ENCODE data around the gene CAPN11.
A peak's percentile ranks its signal among the peaks of the same experiment; 100 is the strongest.
"Not testable (repeated sequence)": the region's sequence is repeated elsewhere in the genome, so short reads cannot be mapped to it uniquely, and the experiment has no call there.

Gene CAPN11

GRCh38 chr6:44224029-44224964 is 65.7 kb downstream of the CAPN11 start:
- DNase-seq (ENCODE audit: low spot score in 2 of 2) = no peak
- Mint-ChIP-seq H3K4me3 (peak overlapping the region; percentile 88), H3K4me1 (peaks cover 23% of the 10 kb centered on the region), H3K27ac (no peak overlapping the region), H3K36me3 (no peaks in the 10 kb centered on the region), H3K27me3 (no peaks in the 10 kb centered on the region), H3K9me3 (no peaks in the 10 kb centered on the region)
- no peak for ATAC-seq (ENCODE audit: low read depth)

GRCh38 chr6:44224965-44225305 is 66.3 kb downstream of the CAPN11 start:
- H3K36me3 Mint-ChIP-seq = no peaks in the 10 kb centered on the region
- no peak overlapping the region for H3K4me3 Mint-ChIP-seq
- H3K9me3 Mint-ChIP-seq = no peaks in the 10 kb centered on the region
- no peak for ATAC-seq (ENCODE audit: low read depth)
- no peak overlapping the region for H3K27ac Mint-ChIP-seq
- H3K4me1 Mint-ChIP-seq = peaks cover 21% of the 10 kb centered on the region
- no peaks in the 10 kb centered on the region for H3K27me3 Mint-ChIP-seq
- no peak for DNase-seq (ENCODE audit: low spot score in 2 of 2)

GRCh38 chr6:44225579-44226325 is 67.1 kb downstream of the CAPN11 start:
- no peak for DNase-seq (ENCODE audit: low spot score in 2 of 2)
- no peaks in the 10 kb centered on the region for H3K27me3 Mint-ChIP-seq
- no peaks in the 10 kb centered on the region for H3K9me3 Mint-ChIP-seq
- no peak for ATAC-seq (ENCODE audit: low read depth)
- H3K4me3 Mint-ChIP-seq = no peak overlapping the region
- no peaks in the 10 kb centered on the region for H3K36me3 Mint-ChIP-seq
- H3K4me1 Mint-ChIP-seq = peaks cover 21% of the 10 kb centered on the region
- no peak overlapping the region for H3K27ac Mint-ChIP-seq

- Mint-ChIP-seq H3K9me3 (no peaks in the 10 kb centered on the region), H3K36me3 (no peaks in the 10 kb centered on the region), H3K27ac (no peak overlapping the region), H3K27me3 (no peaks in the 10 kb centered on the region), H3K4me3 (no peak overlapping the region), H3K4me1 (peaks cover 17% of the 10 kb centered on the region)
- no peak for ATAC-seq (ENCODE audit: low read depth)
- DNase-seq (ENCODE audit: low spot score in 2 of 2) = no peak
Observed at GRCh38 chr6:44226368-44227147, 67.9 kb downstream of the CAPN11 start.

- no peak overlapping the region for H3K4me3 Mint-ChIP-seq
- ATAC-seq (ENCODE audit: low read depth) = no peak
- H3K27me3 Mint-ChIP-seq = no peaks in the 10 kb centered on the region
- H3K4me1 Mint-ChIP-seq = peaks cover 15% of the 10 kb centered on the region
- no peaks in the 10 kb centered on the region for H3K36me3 Mint-ChIP-seq
- no peaks in the 10 kb centered on the region for H3K9me3 Mint-ChIP-seq
- no peak for DNase-seq (ENCODE audit: low spot score in 2 of 2)
- H3K27ac Mint-ChIP-seq = no peak overlapping the region
Observed at GRCh38 chr6:44227148-44227793, 68.7 kb downstream of the CAPN11 start.

GRCh38 chr6:44228031-44228430 is 69.4 kb downstream of the CAPN11 start:
- Mint-ChIP-seq H3K4me1 (peaks cover 9% of the 10 kb centered on the region), H3K36me3 (no peaks in the 10 kb centered on the region), H3K27ac (no peak overlapping the region), H3K4me3 (no peak overlapping the region), H3K9me3 (no peaks in the 10 kb centered on the region), H3K27me3 (no peaks in the 10 kb centered on the region)
- ATAC-seq (ENCODE audit: low read depth) = no peak
- no peak for DNase-seq (ENCODE audit: low spot score in 2 of 2)

GRCh38 chr6:44228433-44228832 is 69.8 kb downstream of the CAPN11 start:
- DNase-seq (ENCODE audit: low spot score in 2 of 2) = no peak
- Mint-ChIP-seq H3K27ac (no peak overlapping the region), H3K36me3 (no peaks in the 10 kb centered on the region), H3K4me1 (peaks cover 7% of the 10 kb centered on the region), H3K27me3 (no peaks in the 10 kb centered on the region), H3K9me3 (no peaks in the 10 kb centered on the region), H3K4me3 (no peak overlapping the region)
- ATAC-seq (ENCODE audit: low read depth) = no peak

GRCh38 chr6:44228836-44229235 is 70.2 kb downstream of the CAPN11 start:
- Mint-ChIP-seq H3K36me3 (no peaks in the 10 kb centered on the region), H3K9me3 (no peaks in the 10 kb centered on the region), H3K4me3 (no peak overlapping the region), H3K4me1 (peaks cover 7% of the 10 kb centered on the region), H3K27ac (no peak overlapping the region), H3K27me3 (no peaks in the 10 kb centered on the region)
- DNase-seq (ENCODE audit: low spot score in 2 of 2) (no peak), ATAC-seq (ENCODE audit: low read depth) (no peak)

GRCh38 chr6:44229376-44230033 is 70.9 kb downstream of the CAPN11 start:
- Mint-ChIP-seq H3K36me3 (no peaks in the 10 kb centered on the region), H3K4me3 (no peak overlapping the region), H3K9me3 (no peaks in the 10 kb centered on the region), H3K27me3 (no peaks in the 10 kb centered on the region), H3K4me1 (peaks cover 1% of the 10 kb centered on the region), H3K27ac (no peak overlapping the region)
- DNase-seq (ENCODE audit: low spot score in 2 of 2) = no peak
- no peak for ATAC-seq (ENCODE audit: low read depth)

- no peak overlapping the region for H3K4me3 Mint-ChIP-seq
- H3K27me3 Mint-ChIP-seq = no peaks in the 10 kb centered on the region
- H3K4me1 Mint-ChIP-seq = no peaks in the 10 kb centered on the region
- H3K9me3 Mint-ChIP-seq = no peaks in the 10 kb centered on the region
- H3K27ac Mint-ChIP-seq = no peak overlapping the region
- DNase-seq (ENCODE audit: low spot score in 2 of 2) = no peak
- H3K36me3 Mint-ChIP-seq = no peaks in the 10 kb centered on the region
- ATAC-seq (ENCODE audit: low read depth) = no peak
Observed at GRCh38 chr6:44230034-44230675, 71.5 kb downstream of the CAPN11 start.

GRCh38 chr6:44231426-44231825 is 72.8 kb downstream of the CAPN11 start:
- H3K9me3 Mint-ChIP-seq; H3K27ac Mint-ChIP-seq; ATAC-seq (ENCODE audit: low read depth); H3K27me3 Mint-ChIP-seq; H3K4me3 Mint-ChIP-seq; H3K36me3 Mint-ChIP-seq; DNase-seq (ENCODE audit: low spot score in 2 of 2); H3K4me1 Mint-ChIP-seq: not testable (repeated sequence)

- Mint-ChIP-seq H3K27me3 (no peaks in the 10 kb centered on the region), H3K4me1 (peaks cover 4% of the 10 kb centered on the region), H3K27ac (no peak overlapping the region), H3K4me3 (no peak overlapping the region), H3K9me3 (no peaks in the 10 kb centered on the region), H3K36me3 (no peaks in the 10 kb centered on the region)
- no peak for DNase-seq (ENCODE audit: low spot score in 2 of 2)
- no peak for ATAC-seq (ENCODE audit: low read depth)
Observed at GRCh38 chr6:44232676-44233566, 74.3 kb downstream of the CAPN11 start.

Measured in memory B cell (primary cell).